ENCODE measurements around the gene SERF2.
"Not testable (repeated sequence)": the region's sequence is repeated elsewhere in the genome, so short reads cannot be mapped to it uniquely, and the experiment has no call there.

Gene SERF2

GRCh38 chr15:43824302-43825246, 32.5 kb downstream of the SERF2 start, which contains the start of gene MFAP1:
TSS of gene MFAP1 (minus strand) at chr15:43824690. CDS start at chr15:43824569, 121 bp downstream.
- no peak for TF ChIP-seq CTCF (IDR thresholded peaks at IDR 0.05; ENCODE audit: low read depth, low read length, missing control alignments)
- DNase-seq (ENCODE audit: extremely low read depth, low read depth): peak; percentile 94
- H3K4me3 ChIP-seq (replicated peaks; ENCODE audit: low read depth, low read length): peak within 1 kb of the TSS; percentile 87

- H3K4me3 ChIP-seq (replicated peaks; ENCODE audit: low read depth, low read length); DNase-seq (ENCODE audit: extremely low read depth, low read depth): not testable (repeated sequence)
Measured at GRCh38 chr15:43825305-43825704, 33.2 kb downstream of the SERF2 start.

DNA sequence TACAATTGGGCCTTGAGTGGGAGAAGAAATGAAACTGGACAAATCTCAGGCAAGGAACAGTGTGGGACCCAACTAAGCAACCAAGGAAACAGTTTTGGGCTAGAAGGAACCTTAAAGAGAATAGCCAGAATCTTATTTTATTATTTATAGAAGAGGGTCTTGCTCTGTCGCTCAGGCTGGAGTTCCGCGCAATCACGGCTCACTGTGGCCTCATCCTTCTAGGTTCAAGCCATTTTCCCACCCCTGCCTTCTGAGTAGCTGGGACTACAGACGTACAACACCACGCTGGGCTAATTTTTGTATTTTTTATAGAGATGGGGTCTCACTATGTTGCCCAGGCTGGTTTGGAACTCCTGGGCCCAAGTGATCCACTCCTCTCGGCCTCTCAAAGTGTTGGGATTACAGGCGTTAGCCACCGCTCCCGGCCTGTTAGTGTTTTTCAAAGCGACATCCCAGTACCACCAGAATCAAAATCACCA, 33.9 kb downstream of the SERF2 start:
- TF ChIP-seq CTCF (IDR thresholded peaks at IDR 0.05; ENCODE audit: low read depth, low read length, missing control alignments): no peak
- no peak for DNase-seq (ENCODE audit: extremely low read depth, low read depth)
- peak overlapping the region; percentile 70; the same call in 1 of the 2 replicates for H3K4me3 ChIP-seq (replicated peaks; ENCODE audit: low read depth, low read length)

GRCh38 chr15:43826508-43827341, 34.6 kb downstream of the SERF2 start, which contains the start of gene WDR76:
TSS of gene WDR76 (plus strand) at chr15:43827002. CDS start at chr15:43827033, 31 bp downstream.
- TF ChIP-seq CTCF (IDR thresholded peaks at IDR 0.05; ENCODE audit: low read depth, low read length, missing control alignments): no peak
- H3K4me3 ChIP-seq (replicated peaks; ENCODE audit: low read depth, low read length): peak within 1 kb of the TSS; percentile 70
- peak; percentile 39 for DNase-seq (ENCODE audit: extremely low read depth, low read depth)

DNA sequence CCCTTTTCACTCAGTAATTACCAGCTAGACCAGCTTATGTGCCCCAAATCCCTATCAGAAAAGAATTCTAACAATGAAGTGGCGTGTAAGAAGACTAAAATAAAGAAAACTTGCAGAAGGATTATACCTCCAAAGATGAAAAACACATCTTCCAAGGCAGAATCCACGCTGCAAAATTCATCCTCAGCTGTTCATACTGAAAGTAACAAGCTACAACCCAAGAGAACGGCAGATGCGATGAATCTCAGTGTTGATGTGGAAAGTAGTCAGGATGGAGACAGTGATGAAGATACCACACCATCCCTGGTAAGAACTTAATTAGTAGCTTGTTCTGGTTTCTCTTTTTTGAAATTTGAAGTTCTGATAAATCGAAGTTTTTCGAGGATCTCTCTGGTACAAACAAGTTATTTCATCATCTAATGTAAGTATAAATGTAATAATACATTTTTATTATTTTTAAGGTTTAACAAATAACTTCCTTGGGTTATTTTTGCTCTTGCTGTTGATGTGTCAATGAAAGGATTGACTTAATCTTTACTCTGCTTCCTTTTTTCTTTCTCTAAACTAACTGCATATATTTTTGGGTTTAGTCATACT, 36.0 kb downstream of the SERF2 start:
- no peak for TF ChIP-seq CTCF (IDR thresholded peaks at IDR 0.05; ENCODE audit: low read depth, low read length, missing control alignments)
- peak overlapping the region; percentile 70 for H3K4me3 ChIP-seq (replicated peaks; ENCODE audit: low read depth, low read length)
- no peak for DNase-seq (ENCODE audit: extremely low read depth, low read depth)

GRCh38 chr15:43829951-43830540, 37.9 kb downstream of the SERF2 start:
- H3K4me3 ChIP-seq (replicated peaks; ENCODE audit: low read depth, low read length); DNase-seq (ENCODE audit: extremely low read depth, low read depth): not testable (repeated sequence)

DNA sequence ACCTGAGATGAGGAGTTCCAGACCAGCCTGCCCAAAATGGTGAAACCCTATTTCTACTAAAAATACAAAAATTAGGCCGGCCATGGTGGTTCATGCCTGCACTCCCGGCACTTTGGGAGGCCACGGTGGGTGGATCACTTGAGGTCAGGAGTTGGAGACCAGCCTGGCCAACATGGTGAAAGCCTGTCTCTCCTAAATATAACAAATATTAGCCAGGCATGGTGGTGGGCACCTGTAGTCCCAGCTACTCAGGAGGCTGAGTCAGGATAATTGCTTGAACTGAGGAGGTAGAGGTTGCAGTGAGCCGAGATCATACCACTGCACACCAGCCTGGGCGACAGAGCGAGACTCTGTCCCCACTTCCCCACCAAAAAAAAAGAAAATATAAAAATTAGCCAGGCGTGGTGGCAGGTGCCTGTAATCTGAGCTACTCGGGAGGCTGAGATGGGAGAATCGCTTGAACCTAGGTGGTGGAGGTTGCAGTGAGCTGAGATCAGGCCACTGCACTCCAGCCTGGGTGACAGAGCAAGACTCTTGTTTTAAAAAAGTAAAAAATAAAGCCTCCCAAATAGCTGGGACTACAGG, 38.7 kb downstream of the SERF2 start:
- not testable (repeated sequence) for DNase-seq (ENCODE audit: extremely low read depth, low read depth); H3K4me3 ChIP-seq (replicated peaks; ENCODE audit: low read depth, low read length)

DNA sequence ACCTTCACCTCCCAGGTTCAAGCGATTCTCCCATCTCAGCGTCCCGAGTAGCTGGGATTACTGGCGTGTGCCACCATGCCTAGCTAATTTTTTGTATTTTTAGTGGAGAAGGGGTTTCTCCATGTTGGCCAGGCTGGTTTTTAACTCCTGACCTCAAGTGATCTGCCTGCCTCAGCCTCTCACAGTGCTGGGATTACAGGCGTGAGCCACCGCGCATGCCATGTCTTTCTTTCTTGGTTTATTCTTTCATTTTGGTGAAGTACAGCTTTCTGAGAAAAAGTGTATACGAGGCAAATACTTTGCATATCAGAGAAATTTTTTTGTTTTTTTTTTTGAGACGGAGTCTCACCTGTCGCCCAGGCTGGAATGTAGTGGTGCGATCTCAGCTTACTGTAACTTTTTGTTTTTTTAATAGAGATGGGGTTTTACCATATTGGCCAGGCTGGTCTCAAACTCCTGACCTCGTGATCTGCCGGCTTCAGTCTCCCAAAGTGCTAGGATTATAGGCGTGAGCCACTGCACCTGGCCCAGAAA, 39.5 kb downstream of the SERF2 start:
- not testable (repeated sequence) for H3K4me3 ChIP-seq (replicated peaks; ENCODE audit: low read depth, low read length); DNase-seq (ENCODE audit: extremely low read depth, low read depth)

DNA sequence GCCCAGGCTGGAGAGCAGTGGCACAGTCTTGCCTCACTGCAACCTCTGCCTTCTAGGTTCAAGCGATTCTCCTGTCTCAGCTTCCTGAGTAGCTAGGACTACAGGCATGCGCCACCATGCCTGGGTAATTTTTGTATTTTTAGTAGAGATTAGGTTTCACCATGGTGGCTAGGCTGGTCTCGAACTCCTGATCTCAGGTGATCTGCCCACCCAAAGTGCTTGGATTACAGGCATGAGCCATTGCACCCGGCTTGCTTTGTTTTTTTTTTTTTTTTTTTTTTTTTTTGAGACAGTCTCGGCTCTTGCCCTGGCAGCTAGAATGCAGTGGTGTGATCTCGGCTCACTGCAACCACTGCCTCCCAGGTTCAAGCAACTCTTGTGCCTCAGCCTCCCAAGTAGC, 40.4 kb downstream of the SERF2 start:
- not testable (repeated sequence) for DNase-seq (ENCODE audit: extremely low read depth, low read depth); H3K4me3 ChIP-seq (replicated peaks; ENCODE audit: low read depth, low read length)

All from HFF-Myc (cell line).